Measurements from ENCODE around the gene SNRPA1.

The SNRPA1 gene

DNA sequence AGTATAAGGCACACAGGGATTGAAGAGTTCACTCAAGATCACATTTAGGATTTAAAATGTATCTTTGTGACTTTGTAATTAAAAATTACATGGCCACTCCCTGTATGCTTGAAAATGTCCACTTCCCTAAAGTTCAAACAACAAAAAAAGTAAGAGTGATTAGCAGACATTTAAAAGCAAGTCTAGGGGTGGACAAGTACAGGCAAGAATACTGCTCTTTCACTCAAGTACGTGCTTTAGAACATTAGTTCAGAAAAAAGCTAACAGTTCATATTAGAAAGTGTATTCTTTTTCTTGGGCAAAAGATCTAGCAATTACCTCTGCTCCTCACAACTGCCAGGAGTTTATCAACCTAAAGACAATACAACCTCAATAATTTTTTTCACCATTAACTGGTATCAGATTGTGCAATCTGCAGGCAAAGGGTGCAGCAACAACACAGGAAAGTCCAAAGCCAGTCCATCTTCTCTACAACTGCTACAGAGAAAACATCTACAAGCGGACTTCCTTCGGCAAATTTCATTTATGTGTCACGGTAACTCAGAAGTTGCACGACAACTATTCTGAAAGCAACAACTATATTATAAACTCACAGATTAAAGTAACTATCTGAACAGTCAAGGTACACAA lies 61.3 kb downstream of the SNRPA1 start:
- no peak for DNase-seq

DNA sequence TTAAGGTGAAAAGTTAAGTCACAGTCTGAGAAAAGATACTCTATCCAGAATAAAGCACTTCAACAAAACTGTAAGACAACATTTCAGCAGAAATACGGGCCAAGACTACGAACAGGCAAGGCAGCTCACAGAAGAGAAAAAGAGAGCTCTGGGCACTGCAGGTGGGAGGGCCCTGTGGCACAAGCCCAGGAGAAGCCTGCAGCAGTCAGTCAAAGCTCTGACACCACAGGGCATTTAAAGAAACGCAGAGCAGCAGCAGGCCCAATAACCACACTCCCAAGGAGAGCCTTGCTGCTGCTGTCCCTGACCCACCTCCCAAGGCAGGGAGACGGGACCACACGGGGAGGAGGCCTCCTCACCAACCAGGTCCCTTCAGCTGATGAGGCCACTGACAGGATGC lies 62.4 kb downstream of the SNRPA1 start:
- no peak for DNase-seq

Measured in GDM1 (cell line).